Osteoblast (primary cell): Measurements from ENCODE around the gene NKAIN4. TPM values are rescaled to one million over a fixed set of nuclear protein-coding genes. Genes with fewer than 3 reads are reported as not detected.
A peak's percentile ranks its signal among the peaks of the same experiment; 100 is the strongest.

Experiments used
- DNase-seq: peaks from one replicate; pipeline ENCODE4 v3.0.0; 2011; ENCODE audit warnings: low spot score, mixed read lengths; ENCODE audit not compliant: insufficient read length; ENCODE audit errors: missing footprints
- H2AFZ ChIP-seq: 2 replicates; pipeline ENCODE4 v1.6.0; 2011; ENCODE audit warnings: mild to moderate bottlenecking, low read length
- H3K27ac ChIP-seq: 2 replicates; pipeline ENCODE4 v1.5.1; 2011; ENCODE audit warnings: mild to moderate bottlenecking, low read depth, low read length, moderate library complexity
- H3K27me3 ChIP-seq: 2 replicates; pipeline ENCODE4 v1.6.0; 2012; ENCODE audit warnings: mild to moderate bottlenecking, control low read depth, inconsistent platforms, low read length, moderate library complexity; ENCODE audit not compliant: insufficient read depth
- H3K36me3 ChIP-seq: 2 replicates; pipeline ENCODE4 v1.5.1; 2011; ENCODE audit warnings: mild to moderate bottlenecking, low read length, control low read depth, moderate library complexity; ENCODE audit not compliant: insufficient read depth
- H3K4me1 ChIP-seq: 2 replicates; pipeline ENCODE4 v1.5.1; 2011; ENCODE audit warnings: mild to moderate bottlenecking, low read length, control low read depth, moderate library complexity; ENCODE audit not compliant: insufficient read depth
- H3K4me2 ChIP-seq: 2 replicates; pipeline ENCODE4 v1.6.0; 2011; ENCODE audit warnings: mild to moderate bottlenecking, low read length; ENCODE audit not compliant: insufficient read depth
- H3K4me3 ChIP-seq: fragments of 200-600 bp; sonication (generic); 3 replicates; pipeline ENCODE4 v1.5.1; 2012; ENCODE audit warnings: mild to moderate bottlenecking, low read length, inconsistent platforms; ENCODE audit not compliant: insufficient read depth
- H3K79me2 ChIP-seq: 2 replicates; pipeline ENCODE4 v1.6.0; 2012; ENCODE audit warnings: mild to moderate bottlenecking, low read length, control low read depth, inconsistent platforms; ENCODE audit not compliant: insufficient read depth
- H3K9me3 ChIP-seq: 2 replicates; pipeline ENCODE4 v1.5.1; 2011; ENCODE audit warnings: low read depth, low read length, control low read depth
- H4K20me1 ChIP-seq: 2 replicates; pipeline ENCODE4 v1.6.0; 2012; ENCODE audit warnings: mild to moderate bottlenecking, low read length, control low read depth; ENCODE audit not compliant: insufficient read depth
- CTCF ChIP-seq: IDR thresholded peaks from 2 replicates; pipeline ENCODE4 v1.5.1; 2011; ENCODE audit warnings: mild to moderate bottlenecking, low read depth, low read length, moderate library complexity; ENCODE audit errors: extremely low read depth
- total RNA-seq: library from RNA; depleted of rRNA; stranded (reverse); fragments of >200 nt; gene quantifications from 2 replicates; pipeline ENCODE4 v1.2.3, GENCODE V29; 2012

Gene NKAIN4
- total RNA-seq, 1 donor = not detected

GRCh38 chr20:63264519-63264918, 10.3 kb upstream of the NKAIN4 start:
- no peak for DNase-seq
- H3K4me1 ChIP-seq = peaks cover 3% of the 10 kb centered on the region
- no peaks in the 10 kb centered on the region for H3K9me3 ChIP-seq
- H3K4me3 ChIP-seq = no peak overlapping the region
- H3K36me3 ChIP-seq = no peaks in the 10 kb centered on the region
- peaks cover 55% of the 10 kb centered on the region for H3K27me3 ChIP-seq
- no peak overlapping the region for H2AFZ ChIP-seq
- H4K20me1 ChIP-seq = peaks cover 4% of the 10 kb centered on the region
- TF ChIP-seq CTCF = no peak
- H3K79me2 ChIP-seq = no peaks in the 10 kb centered on the region
- H3K27ac ChIP-seq = no peak overlapping the region
- H3K4me2 ChIP-seq = peak overlapping the region; percentile 36

DNA sequence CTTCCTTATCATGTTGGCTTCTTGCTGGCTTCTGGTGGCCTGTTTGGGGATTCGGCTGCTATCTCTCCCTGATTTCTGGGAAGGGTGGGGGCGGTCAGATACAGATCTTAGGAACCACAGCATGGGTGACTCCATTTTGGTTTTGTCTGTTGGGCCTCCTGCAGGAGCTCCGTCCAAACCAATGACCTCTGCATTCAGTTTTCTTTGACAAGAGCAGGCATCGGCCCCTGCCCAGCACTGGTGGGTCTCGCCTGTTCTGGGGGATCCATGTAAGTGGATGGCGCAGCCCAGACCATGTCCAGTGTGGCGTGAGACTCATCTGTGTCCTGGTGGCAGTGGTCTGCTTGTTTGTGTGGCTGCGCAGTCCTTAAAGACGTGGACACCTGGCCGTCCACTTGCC, 9.7 kb upstream of the NKAIN4 start:
- Histone ChIP-seq H2AFZ (no peak overlapping the region), H3K27me3 (peaks cover 51% of the 10 kb centered on the region), H3K27ac (no peak overlapping the region), H4K20me1 (no peaks in the 10 kb centered on the region), H3K4me1 (peaks cover 3% of the 10 kb centered on the region), H3K9me3 (no peaks in the 10 kb centered on the region), H3K36me3 (no peaks in the 10 kb centered on the region), H3K4me2 (no peak overlapping the region), H3K79me2 (no peaks in the 10 kb centered on the region), H3K4me3 (no peak overlapping the region)
- DNase-seq = no peak
- no peak for TF ChIP-seq CTCF

GRCh38 chr20:63262836-63263235, 8.6 kb upstream of the NKAIN4 start:
- no peaks in the 10 kb centered on the region for H3K79me2 ChIP-seq
- DNase-seq = no peak
- H3K9me3 ChIP-seq = no peaks in the 10 kb centered on the region
- no peaks in the 10 kb centered on the region for H3K36me3 ChIP-seq
- no peak overlapping the region for H3K4me2 ChIP-seq
- H3K27ac ChIP-seq = no peak overlapping the region
- no peak overlapping the region for H3K4me3 ChIP-seq
- peaks cover 52% of the 10 kb centered on the region for H3K27me3 ChIP-seq
- no peaks in the 10 kb centered on the region for H3K4me1 ChIP-seq
- no peaks in the 10 kb centered on the region for H4K20me1 ChIP-seq
- no peak overlapping the region for H2AFZ ChIP-seq
- no peak for TF ChIP-seq CTCF

- H4K20me1 ChIP-seq = no peaks in the 10 kb centered on the region
- peaks cover 46% of the 10 kb centered on the region for H3K27me3 ChIP-seq
These were observed 7.7 kb upstream of the NKAIN4 start for GRCh38 chr20:63261795-63262528.

More at GRCh38 chr20:63261795-63262528, 7.7 kb upstream of the NKAIN4 start:
- Histone ChIP-seq H3K4me2 (no peak overlapping the region), H3K27ac (no peak overlapping the region), H3K4me1 (no peaks in the 10 kb centered on the region), H3K79me2 (no peaks in the 10 kb centered on the region), H2AFZ (no peak overlapping the region), H3K4me3 (no peak overlapping the region), H3K9me3 (no peaks in the 10 kb centered on the region), H3K36me3 (no peaks in the 10 kb centered on the region)
- DNase-seq = no peak
- no peak for TF ChIP-seq CTCF
